Right forelimb (tissue), 1 donor: Measurements from ENCODE around the gene MAD2L1BP.
A peak's percentile ranks its signal among the peaks of the same experiment; 100 is the strongest.

Experiments used
- DNase-seq: peaks from one replicate; pipeline ENCODE4 v3.0.0-alpha.2; 2018

The MAD2L1BP gene

DNA sequence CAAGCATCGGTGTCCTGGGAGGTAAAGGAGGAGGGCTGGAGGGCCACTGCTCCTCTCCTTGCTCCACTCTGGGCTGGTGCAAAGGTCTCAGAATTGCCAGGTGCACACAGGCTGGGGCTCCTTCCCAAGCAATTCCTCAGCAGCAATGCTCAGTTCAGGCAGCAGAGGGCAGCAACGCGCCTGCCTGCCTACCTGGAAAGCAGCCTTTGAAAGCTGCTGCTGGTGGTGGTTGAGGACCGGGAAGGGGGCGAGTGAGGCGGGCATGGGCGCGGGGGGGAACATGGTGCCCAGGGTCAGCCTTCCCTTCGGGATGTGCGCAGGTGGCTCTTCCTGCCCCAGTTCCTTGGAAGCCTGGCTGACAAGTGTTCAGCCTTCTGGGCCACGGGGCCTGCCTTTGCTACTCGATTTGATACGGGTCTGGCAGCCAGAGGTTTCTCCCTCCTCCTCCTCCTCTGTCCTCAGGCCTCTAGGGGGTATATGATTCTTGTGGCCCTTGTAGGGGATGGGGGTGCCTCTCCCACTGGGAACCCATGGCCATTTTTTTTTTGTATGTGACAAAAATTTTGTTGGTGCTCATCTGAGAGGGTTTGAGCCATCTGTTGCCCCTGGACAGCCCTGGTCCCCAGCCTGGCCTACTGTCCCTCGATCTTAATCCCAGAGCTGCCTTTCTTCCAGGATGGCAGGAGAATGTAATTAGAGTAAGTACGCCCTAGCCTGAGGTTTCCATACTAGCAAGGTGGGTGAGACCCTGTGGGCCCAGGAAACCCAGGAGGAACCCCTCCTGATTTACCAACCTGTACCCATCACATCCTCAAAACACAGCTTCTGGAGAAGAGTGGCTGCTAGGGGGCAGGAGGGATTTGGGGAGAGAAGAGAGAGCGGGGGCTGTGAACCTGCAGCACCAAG, 31.9 kb downstream of the MAD2L1BP start:
- DNase-seq, result peak; percentile 93

GRCh38 chr6:43668151-43669028, 32.8 kb downstream of the MAD2L1BP start:
- DNase-seq, result peak; percentile 72

GRCh38 chr6:43669050-43669921, 33.6 kb downstream of the MAD2L1BP start:
- peak; percentile 75 for DNase-seq

DNA sequence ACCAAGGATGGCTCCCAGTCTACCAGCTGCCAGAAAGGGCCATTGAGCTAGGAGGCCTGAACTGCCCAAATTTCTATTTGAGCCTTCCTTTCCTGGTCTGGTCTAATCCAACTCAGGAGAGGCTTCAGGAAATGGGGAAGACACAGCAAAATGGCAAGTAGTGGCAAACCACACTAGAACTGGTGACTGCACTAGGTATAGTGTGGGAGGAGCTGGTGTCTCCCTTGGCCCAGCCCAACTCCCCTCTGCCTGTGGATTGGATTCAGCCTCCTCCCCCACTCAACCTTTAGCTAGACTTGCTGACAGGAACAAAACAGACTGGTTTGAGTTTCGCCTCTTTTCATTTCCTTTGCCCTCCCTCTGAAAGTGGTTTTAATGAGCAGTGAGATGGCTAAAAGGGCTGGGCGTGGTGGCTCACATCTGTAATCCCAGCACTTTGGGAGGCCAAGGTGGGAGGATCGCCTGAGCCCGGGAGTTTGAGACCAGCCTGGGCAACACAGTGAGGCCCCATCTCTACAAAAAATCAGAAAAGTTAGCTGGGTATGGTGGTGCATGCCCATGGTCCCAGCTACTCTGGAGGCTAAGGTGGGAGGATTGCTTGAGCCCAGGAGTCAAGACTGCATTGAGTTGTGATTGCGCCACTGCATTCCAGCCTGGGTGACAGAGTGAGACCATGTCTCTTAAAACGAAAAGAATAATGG, 34.4 kb downstream of the MAD2L1BP start:
- DNase-seq, result no peak

GRCh38 chr6:43670623-43670986, 35.0 kb downstream of the MAD2L1BP start:
- DNase-seq, result no peak

DNA sequence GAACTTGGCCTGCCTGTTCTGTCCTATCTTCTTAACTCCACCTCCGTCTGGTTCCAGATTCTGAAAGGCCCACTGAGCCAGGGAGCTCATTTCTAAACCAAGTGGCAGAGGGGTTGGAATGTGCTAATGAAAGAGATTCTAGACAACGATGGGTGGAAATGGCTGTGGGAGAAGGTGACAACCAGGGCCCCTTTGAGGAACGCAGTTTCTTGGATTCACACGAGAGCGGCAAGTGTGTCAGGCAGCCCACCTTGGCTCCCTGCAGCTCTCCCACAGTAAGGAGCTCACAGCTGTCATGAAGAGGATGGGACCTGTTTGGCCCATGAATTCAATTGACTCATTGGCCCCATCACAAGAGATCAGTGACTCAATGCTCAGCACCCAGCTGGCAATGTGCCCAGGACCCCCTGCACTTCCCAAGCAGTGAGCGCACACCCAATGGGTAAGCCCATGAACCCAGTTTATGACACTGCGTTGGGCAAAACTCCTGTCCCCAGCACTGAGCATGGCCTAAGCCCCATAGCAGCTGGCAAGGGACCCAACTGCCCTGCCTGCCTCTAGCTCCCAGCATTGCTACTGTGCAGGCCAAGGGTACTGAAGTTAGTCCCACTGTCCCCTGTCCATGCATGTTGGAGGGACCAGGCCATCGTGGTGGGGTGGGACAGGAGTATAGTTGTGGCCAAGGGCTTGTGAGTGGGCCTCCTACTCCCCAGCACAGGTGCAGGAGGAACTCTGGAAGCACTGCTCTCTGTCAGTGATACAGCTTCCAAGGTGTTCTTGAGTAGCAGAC, 35.6 kb downstream of the MAD2L1BP start:
- DNase-seq, result no peak

DNA sequence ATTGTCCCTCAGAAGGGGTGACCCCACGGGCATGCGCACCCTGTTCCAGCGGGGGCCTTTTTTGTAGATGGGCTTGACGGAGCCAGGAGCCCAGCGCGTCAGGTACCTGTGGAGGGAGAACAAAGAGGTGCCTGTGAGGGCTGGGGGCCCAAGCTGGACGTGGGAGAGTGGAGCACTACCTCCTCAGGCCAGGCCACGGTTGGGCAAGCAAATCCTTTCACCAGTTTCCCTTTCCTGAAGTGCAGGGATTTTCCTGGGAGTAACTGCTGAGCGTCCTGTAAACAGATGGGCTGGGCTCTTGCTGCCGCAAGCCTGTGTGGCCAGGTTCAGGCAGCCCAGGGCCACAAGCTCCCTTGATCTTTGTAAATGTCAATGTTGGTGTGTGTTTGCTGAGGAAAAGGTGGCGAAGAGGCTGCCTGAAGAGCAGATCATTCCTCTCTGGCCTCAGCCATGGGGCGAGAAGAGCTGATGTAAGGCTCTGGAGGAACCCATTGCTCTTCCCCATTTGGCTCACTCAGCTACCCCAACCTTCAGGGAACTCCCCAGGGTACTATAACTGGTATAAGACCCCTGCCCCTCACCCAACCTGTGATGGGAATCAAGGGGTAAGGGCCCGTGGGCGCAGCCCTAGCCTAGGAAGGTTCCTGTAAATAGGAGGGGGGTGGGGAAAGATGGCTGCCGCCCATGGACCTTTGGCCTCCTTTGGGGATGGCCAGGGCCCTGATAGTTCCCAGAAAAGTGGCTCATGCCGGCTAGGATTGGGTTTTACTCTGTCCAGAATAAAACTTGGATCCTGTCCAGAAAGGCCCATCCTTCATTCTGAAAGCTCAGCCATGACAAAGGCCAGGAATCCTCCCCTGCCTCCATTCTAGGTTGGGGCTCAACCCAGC, 36.4 kb downstream of the MAD2L1BP start:
- no peak for DNase-seq

GRCh38 chr6:43673444-43674084, 37.9 kb downstream of the MAD2L1BP start:
- DNase-seq, result no peak

GRCh38 chr6:43674291-43674690, 38.7 kb downstream of the MAD2L1BP start:
- DNase-seq, result no peak

- DNase-seq, result no peak
These were observed 39.3 kb downstream of the MAD2L1BP start for GRCh38 chr6:43674921-43675320.

- DNase-seq, result no peak
These were observed 41.4 kb downstream of the MAD2L1BP start for GRCh38 chr6:43676962-43677606.

DNA sequence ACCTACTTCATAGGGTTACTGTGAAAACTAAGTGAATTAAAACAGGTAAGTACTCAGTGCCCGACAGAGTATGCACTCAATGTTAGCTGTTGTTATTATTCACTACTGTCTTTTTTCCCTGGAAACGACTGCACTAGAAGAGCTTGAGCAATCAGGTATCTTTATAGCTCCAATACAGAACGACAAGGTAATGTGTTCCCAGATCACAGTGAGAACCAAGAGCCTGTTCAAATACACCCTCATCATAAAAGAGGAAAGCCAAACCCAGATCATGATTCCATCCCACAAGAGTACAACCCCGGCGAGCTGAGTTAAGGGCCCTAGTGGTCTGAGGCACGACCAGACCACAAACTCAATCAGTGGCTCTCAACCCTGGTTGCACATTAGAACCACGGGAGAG, 42.1 kb downstream of the MAD2L1BP start:
- no peak for DNase-seq

DNA sequence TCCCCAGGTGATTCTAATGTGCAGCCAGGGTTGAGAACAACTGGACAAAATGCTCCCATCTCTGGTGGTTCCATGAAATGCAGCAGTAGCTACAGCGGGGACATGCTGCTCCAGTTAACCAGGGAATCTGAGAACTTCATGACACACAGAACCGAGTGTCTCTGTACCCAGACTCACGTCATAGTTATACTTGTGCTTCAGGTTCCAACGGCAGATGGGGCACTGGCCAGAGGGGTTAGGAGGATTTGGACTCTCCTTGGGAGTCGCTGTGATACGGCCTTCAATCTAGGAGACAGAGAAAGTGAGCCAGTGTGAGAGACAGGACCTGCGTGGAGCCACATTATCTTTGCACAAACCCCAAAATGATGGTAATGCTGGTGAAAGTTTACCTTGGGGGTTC, 42.7 kb downstream of the MAD2L1BP start:
- DNase-seq, result no peak

GRCh38 chr6:43679057-43679456, 43.4 kb downstream of the MAD2L1BP start:
- no peak for DNase-seq

DNA sequence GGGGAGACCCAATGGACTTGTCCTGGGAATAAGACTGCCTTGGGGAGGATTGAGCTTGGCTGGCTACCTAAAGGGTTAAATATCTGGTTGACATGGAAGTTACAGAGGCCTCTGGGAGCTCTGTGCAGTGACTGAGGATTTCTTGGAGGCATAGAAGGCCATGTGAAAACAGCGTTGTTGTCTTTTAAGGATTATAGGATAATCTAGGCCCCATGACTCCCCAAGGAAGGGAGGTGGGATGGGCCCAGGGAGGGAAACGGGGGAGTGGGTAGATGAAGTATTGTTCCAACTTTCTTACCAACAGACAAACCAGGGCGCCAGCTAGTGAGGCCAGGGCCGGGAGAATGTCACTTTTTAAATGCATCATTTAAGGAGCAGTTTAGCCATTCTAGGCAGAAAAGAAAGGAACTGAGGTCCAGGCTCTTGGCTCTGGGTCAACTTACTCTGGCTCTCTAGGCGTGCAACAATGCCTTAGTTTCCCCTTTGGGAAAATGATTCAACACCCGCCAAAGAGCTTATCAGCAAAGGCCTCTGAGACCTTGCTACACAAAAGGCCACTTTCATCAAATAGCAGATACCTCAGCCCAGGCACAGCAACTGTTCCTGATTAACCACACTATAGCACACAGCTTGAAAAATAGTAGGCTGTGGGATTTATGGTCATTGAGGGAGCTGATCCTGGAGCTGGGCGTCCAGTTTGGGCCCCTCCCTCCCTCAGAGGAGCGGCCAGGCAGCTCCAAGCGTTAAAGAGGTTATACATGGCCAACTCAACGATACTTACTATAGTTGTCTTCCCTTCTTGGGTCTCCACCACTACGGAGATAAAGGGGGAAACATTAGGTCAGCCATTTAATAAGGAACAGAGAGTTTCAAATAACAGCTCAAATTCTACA, 44.9 kb downstream of the MAD2L1BP start:
- DNase-seq, result no peak

DNA sequence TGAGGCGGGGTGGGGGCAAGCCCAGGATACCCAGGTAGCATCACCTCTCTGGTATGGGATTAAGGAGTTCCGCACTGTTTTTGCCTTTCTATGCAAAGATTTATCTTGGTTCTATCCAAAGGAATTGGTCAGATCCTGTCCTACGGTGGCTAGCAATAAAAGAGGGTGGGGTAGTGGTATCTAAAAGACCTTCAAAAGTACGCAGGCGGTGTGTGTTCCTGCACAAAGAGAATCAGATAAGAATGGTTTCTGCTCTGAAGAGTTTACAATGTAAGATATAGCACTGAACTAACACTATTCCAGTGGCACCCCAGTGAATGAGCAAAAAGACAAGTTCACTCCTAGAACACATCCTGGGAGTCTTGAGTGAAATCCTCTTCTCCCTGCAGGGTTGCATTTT, 45.7 kb downstream of the MAD2L1BP start:
- DNase-seq, result no peak

DNA sequence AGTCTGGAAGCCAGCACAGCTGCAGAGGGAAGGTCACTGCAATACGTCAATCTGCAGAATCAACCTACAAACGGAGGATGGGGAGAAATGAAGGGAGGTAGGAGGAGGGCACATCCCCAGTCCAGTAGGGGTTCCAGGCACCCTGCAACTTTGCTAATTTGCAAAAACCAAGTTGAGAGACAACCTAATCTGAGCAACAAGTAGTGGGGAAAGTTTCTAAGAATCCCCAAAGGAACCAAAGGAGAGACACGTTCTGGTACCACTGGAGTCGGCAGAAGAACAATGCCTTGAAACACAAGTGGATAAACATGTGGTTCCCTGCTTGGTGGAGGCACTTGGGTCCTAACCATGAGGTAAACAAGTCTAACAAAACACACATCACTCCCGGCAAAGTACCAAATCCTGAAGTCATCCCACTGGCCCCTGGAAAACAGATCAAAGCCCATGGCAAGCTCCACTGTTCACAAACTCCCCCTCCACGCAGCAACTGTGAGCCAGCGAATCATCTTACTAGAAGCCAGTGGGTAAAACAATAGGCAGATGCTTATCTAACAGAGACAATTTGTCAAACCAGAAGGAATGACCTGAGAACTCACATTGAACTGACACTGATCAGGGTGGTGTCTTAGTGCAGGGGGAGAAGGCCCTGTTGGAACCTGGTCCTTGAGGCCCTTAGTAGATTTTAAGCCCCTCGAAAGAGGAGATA, 47.2 kb downstream of the MAD2L1BP start:
- DNase-seq, result no peak
